Left colon (tissue), 2 donors: ENCODE results near the gene SDK1. TPM values are rescaled to one million over a fixed set of nuclear protein-coding genes. Genes with fewer than 3 reads are reported as not detected.

Source experiments
- ATAC-seq: fragments of 200-7000 bp; cut with Tn5 transposase; one replicate; pipeline ENCODE4 v1.9.1; 2020; ENCODE audit warnings: mild to moderate bottlenecking, moderate library complexity
- DNase-seq, 2 donors: peaks; one replicate each; pipeline ENCODE4 v3.0.0-alpha.2; 2020
- intact Hi-C, 2 donors: fragments of 100-400 bp; cut with DNase I in 1 of 2; cut with micrococcal nuclease in 1 of 2; formaldehyde crosslinking; loops; one replicate each; pipeline versions ENCODE4 v1.11.2 to v1.14.0; 2022; cut with DNase I, micrococcal nuclease
- total RNA-seq, 2 donors: library from RNA; stranded (reverse); fragmentation: NEBNext Ultra II Directional; extraction: Animal tissue kit (Norgen Biotek cat#: 25700); gene quantifications; one replicate each; pipeline ENCODE4 v1.2.1, GENCODE V29; 2021
- donor health status: DM: no; HTN: no; CAD: no.
- donor health status: DM: yes; HTN: yes; CAD: no.

The SDK1 gene
- total RNA-seq, 2 donors from 2014 or later: 3.4 to 5.8 TPM

DNA sequence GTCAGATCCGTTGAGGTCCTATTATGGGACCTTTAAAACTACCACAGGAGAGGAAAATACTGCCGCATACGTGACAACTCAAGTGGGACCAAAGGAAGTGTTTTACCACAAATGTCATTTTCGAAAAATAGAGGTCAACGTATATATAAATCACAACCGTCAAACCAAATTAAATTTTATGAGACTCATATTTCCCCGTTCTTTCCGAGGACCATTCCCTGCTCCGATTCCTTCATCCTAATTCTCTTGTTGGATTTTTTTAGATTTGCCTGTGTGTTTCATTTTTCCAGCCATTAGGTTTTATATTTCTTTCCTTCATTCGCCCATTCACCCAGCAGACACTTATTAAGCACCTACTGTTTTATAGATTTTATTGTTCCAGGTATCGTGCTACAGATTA is 797.1 kb downstream of the SDK1 start:
- no peak for DNase-seq
- ATAC-seq: no peak
- intact Hi-C loops: no loop called here

DNA sequence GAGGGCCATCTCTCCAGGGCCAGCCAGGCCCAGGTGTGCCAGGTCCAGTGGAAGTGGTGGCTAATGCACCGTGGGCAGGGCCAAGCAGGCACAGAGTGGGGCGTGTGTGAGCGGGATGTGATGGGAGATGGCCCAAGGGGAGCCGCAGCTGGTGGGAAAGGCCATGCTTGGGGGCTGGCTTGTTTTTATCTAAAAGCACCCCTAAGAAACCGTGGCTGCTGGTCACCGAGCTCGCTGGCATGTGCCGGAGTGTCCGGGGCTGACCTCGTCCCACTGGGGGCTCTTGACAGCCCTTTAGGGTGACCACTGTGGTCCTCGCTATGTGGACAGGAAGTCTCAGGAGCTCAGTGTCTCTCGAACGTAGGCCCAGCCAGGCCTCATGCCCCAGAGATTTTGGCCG is 798.6 kb downstream of the SDK1 start:
- DNase-seq (no peak), ATAC-seq (no peak)
- intact Hi-C loops: no loop called here

DNA sequence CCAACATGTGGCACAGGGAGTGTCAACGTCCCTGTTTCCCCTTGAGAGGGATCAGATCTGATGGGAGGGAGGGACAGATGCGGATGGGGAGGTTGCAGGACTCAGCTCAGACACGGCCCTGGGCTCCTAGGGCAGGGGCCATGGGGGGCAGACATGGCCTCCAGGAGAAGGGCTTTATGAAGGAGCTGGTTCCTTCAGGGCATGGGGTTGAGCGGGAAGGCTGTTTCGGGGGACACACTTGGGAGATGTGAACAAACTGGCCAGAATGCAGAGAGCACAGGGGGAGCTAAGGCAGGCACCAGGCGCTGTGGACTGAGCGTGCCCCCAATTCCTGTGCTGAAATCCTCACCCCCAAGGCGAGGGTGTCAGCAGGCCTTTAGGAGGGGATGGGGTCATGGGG is 799.1 kb downstream of the SDK1 start:
- intact Hi-C loops: no loop called here
- ATAC-seq (no peak), DNase-seq (no peak)

- no peak for DNase-seq
- ATAC-seq: no peak
- intact Hi-C loops: no loop called here
Observed at GRCh38 chr7:4100691-4101090, 799.6 kb downstream of the SDK1 start.

- ATAC-seq (no peak), DNase-seq (no peak)
- intact Hi-C loops: no loop called here
Observed at GRCh38 chr7:4102231-4102841, 801.3 kb downstream of the SDK1 start.

- ATAC-seq: no peak
- intact Hi-C loops: no loop called here
- DNase-seq: no peak
Observed at GRCh38 chr7:4103352-4104091, 802.5 kb downstream of the SDK1 start.

- intact Hi-C loops: no loop called here
- ATAC-seq: no peak
- DNase-seq: no peak
Observed at GRCh38 chr7:4107839-4108238, 806.8 kb downstream of the SDK1 start.

DNA sequence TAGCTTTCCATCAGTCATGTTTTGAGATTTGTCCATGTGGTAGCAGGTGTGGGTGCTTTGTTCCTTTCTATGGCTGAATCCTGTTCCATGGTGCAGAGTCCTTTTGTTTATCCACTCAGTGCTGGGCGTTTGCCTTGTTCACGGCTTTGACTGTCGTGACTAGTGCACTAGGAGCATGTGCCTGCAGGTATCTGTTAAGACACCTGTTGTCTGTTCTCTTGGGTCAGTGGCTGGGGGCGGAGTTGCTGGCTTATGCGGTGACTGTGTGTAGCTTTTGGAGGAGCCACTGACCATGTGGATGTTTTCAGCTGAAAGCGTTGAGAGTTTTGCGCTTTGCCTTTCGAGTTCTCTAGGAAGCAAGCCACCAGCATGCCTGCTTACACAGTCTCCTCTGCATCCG is 807.9 kb downstream of the SDK1 start:
- ATAC-seq (no peak), DNase-seq (no peak)
- intact Hi-C loops: no loop called here

GRCh38 chr7:4109481-4110110 is 808.5 kb downstream of the SDK1 start:
- DNase-seq (no peak), ATAC-seq (no peak)
- intact Hi-C loops: no loop called here

DNA sequence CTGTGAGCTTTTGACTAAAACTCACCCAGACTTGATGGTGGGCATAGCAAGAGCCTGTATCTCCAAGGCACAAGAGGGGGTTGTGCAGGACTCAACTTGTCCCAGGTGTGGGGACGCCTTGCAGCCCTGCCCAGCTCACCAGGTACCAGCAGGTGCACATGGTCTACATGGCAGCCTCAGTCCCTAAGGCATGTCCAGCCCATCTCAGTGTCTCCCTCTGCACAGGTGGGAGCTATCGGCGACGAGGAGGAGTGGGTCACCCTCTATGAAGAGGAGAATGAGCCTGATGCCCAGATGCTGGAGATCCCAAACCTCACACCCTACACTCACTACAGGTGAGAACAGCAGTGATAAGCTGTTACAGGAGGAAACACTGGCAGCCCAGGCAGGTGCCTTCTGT is 809.4 kb downstream of the SDK1 start:
- DNase-seq (no peak), ATAC-seq (no peak)
- intact Hi-C loops: no loop called here

GRCh38 chr7:4111166-4111565 is 810.1 kb downstream of the SDK1 start:
- ATAC-seq (no peak), DNase-seq (no peak)
- intact Hi-C loops: no loop called here

GRCh38 chr7:4113271-4113670 is 812.2 kb downstream of the SDK1 start:
- ATAC-seq: no peak
- intact Hi-C loops: no loop called here
- DNase-seq: no peak

DNA sequence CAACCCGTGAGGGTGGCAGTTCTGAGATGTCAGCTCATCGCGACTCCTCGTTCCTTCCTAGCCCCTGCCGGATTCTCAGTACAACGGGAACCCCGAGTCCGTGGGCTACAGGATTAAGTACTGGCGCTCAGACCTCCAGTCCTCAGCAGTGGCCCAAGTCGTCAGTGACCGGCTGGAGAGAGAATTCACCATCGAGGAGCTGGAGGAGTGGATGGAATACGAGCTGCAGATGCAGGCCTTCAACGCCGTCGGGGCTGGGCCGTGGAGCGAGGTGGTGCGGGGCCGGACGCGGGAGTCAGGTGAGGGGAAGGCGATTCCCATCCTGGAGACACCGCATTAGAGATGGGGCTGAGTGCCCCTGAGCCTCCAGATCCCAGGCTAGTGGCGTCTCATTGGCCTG is 812.9 kb downstream of the SDK1 start:
- intact Hi-C loops: no loop called here
- ATAC-seq: no peak
- no peak for DNase-seq

DNA sequence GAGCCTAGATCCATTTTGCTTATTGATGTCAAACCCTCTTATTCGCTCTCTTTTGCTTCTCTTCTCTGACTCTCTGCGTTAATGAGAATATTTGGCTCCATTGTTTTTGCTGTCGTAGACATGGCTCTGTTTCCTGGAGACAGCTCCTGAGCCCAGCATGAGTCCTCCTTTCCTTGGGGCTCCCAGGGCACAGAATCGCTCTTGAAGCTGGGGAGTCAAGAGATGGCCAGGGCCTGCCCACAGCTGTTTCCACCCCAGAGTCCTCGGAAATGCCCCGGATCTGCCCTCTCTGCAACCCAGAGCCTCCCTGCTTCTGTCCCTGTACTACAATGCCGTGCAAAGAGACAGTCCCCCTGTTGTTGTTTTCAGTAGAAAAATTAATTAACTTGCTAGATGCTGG is 814.4 kb downstream of the SDK1 start:
- ATAC-seq (no peak), DNase-seq (no peak)
- intact Hi-C loops: no loop called here

GRCh38 chr7:4115941-4116610 is 815.0 kb downstream of the SDK1 start:
- no peak for ATAC-seq
- intact Hi-C loops: no loop called here
- no peak for DNase-seq

DNA sequence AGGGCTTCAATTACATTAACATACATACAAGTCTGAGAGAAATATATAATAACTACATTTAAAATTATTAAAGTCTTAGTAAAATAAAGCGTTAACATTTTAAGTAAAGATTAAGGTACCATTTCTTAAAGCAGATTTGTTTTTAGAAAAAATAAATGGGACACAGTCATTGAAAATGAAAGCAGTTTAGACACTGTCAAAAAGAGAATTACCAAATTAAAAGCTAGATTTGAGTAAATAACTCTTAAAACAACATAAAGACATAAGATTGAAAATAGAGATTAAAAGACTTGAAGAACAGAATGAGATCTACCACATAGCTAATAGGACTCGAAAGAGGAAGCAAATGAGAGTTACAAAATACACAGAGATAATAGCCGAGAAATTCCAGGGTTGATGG is 818.8 kb downstream of the SDK1 start:
- intact Hi-C loops: no loop called here
- ATAC-seq (no peak), DNase-seq (no peak)

DNA sequence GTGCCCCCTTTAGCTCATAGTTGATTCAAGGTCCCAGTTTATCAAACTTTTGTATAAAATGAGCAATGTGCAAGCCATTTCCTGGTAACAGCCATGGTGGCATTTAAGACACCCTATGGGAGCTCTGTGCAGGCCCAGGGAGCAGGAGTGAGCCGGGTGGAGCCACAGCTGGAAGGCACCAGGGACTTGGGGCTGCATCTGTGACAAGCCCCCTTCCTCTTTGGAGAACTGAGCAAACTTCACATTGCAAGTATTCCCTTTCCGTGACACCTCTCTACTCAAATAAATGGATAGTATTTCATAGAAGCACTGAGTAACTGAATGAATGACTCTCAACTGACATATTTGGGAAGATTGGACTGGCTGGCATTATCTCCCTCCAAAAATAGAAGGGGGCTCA is 822.3 kb downstream of the SDK1 start:
- intact Hi-C loops: no loop called here
- ATAC-seq (no peak), DNase-seq (no peak)

DNA sequence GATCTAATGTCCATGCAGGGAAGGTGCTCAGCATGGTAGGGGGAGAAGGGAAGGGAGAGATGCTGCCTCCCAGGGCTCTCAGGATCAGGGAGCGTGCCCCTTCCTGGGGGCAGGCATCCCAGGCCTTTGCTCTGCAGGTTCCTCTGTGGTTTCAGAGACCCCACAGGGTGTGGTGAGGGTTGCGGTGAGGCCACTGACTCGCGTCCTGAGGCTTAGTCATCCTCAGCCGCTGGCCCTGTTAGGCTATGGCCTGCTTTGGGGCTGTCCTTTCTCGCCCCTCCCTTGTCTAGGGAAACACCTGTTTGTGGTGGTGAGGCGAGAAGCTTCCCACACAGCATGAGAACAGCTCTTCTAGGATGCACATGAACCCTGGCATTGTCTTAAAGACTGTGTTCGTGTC is 822.8 kb downstream of the SDK1 start:
- intact Hi-C loops: no loop called here
- DNase-seq: no peak
- ATAC-seq: no peak

DNA sequence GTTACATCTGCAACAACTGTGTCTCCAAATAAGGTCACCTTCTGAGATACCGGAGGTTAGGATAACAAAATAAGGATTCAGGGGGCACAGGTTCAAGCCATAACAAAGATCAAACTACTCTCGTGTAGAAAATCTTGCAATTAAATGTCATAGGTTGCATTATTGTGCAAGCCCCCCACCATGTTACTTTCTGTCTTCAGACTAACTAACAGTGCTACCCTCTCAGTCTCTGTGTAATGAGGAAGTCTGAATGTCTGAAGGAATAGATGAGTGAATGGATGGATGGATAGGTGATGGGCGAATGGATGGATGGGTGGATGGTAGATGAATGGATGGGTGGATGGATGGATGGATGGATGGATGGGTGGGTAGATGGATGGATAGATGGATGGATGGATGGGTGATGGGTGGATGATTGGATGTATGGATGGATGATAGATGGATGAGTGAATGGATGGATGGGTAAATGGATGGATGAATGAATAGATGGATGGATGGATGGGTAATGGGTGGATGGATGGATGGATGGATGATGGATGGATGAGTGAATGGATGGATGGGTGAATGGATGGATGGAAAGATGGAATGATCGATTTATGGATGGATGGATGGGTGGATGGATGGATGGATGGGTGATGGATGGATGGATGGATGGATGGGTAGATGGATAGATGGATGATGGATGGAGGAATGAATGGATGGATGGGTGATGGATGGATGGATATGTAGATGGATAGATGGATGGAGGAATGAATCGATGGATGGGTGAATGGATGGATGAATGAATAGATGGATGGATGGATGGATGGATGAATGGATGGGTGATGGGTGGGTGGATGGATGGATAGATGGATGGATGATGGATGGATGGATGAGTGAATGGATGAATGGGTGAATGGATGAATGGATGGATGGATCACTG is 823.8 kb downstream of the SDK1 start:
- intact Hi-C loops: no loop called here
- DNase-seq: no peak
- ATAC-seq: no peak
